ENCODE results near the gene FITM1.

FITM1 gene

DNA sequence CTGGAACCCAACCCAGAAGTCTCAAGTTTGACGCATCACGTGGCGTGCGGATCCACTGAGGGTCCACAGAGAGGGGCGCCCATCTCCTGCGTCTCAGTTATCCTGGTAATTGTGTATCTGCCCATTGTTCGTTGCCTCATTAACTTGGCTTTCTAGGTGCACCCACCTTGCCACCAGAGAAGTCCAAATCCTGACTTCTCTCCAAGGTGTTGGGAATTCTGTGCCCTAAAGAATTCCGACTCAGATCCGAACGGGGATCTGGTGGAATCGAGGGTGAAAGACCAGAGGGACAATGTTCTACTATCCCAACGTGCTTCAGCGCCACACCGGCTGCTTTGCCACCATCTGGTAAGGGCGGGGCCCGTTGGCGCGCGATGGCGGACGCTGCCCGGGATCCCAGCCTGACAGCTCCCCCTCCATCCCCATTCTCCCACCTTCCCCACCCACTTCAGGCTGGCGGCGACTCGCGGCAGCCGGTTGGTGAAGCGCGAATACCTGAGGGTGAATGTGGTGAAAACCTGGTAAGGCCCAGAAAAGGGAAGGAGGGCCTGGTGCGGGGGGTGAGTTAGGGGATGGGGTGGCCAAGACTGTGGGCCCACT, 41.9 kb downstream of the FITM1 start:
- TF ChIP-seq, protein P1, sequence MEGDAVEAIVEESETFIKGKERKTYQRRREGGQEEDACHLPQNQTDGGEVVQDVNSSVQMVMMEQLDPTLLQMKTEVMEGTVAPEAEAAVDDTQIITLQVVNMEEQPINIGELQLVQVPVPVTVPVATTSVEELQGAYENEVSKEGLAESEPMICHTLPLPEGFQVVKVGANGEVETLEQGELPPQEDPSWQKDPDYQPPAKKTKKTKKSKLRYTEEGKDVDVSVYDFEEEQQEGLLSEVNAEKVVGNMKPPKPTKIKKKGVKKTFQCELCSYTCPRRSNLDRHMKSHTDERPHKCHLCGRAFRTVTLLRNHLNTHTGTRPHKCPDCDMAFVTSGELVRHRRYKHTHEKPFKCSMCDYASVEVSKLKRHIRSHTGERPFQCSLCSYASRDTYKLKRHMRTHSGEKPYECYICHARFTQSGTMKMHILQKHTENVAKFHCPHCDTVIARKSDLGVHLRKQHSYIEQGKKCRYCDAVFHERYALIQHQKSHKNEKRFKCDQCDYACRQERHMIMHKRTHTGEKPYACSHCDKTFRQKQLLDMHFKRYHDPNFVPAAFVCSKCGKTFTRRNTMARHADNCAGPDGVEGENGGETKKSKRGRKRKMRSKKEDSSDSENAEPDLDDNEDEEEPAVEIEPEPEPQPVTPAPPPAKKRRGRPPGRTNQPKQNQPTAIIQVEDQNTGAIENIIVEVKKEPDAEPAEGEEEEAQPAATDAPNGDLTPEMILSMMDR (IDR thresholded peaks at IDR 0.05; ENCODE audit: extremely low read depth, missing control alignments): no peak
- no peak for DNase-seq (ENCODE audit: low spot score)

DNA sequence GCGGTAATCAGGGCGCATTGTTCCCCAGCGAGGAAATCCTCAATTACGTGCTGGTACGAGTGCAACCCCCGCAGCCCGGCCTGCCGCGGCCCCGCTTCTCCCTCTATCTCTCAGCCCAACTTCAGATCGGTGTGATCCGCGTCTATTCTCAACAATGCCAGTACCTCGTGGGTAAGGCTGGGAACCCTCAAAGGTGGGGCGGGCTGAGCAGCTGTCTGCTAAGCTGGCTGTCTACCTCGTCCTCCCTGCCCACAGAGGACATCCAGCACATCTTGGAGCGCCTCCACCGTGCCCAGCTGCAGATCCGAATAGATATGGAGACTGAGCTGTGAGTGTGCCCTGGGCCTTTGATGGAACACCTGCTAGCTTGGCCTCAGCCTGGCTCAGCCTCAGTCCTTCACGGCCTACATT, 42.4 kb downstream of the FITM1 start:
- DNase-seq (ENCODE audit: low spot score): no peak

DNA sequence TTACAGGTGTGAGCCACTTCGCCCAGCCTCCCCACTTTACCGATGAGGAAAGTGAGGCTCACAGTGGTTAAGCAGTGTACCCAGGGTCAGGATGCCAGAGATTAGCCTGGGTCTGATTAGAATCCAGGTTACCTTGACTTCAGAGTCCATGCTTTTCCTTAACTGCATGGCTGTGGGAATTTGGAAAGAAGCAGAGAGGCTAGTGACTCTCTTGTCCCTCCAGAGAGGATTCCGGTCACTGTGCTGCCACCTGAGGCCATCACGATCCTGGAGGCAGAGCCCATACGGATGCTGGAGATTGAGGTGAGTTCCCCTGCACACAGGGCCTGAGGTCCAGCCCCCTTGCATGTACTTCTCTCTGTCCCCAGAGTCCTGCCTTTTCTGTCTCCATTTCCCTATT, 46.1 kb downstream of the FITM1 start:
- TF ChIP-seq, protein P1 (IDR thresholded peaks at IDR 0.05; ENCODE audit: extremely low read depth, missing control alignments): no peak
- no peak for DNase-seq (ENCODE audit: low spot score)

More for the DNA sequence above, 42.4 kb downstream of the FITM1 start:
- TF ChIP-seq, protein P1 (IDR thresholded peaks at IDR 0.05; ENCODE audit: extremely low read depth, missing control alignments): no peak

DNA sequence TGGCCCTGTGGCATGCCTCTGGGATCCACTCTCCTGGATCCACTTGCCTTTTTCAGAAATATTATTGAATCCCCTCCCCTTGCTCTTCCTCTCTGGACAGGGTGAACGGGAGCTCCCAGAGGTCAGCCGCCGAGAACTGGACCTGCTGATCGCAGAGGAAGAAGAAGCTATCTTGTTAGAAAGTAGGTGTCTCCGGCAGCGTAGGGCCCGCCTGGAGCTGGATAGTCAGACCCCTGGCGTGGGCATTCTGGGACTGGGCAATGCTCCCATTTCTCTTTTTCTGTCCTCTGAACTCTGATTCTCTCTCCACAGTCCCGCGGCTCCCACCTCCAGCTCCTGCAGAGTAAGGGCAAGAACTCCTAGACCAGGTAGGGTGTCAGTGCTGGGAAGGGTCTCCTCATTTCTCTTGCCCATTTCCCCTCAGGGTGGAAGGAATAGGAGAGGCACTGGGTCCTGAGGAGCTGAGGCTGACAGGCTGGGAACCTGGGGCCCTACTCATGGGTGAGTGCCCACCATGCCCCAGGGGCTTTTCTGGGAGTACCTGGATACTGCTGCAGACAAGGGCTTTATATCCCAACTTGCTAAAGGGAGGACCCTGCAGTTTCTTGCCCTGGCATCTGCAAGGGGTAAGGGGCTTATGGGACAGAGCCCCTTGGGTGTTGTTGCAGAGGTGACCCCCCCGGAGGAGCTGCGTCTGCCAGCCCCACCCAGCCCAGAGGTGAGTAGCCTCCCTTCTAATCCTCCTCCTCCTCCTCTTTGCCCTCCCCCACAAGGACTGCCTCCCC, 46.8 kb downstream of the FITM1 start:
- TF ChIP-seq, protein P1 (IDR thresholded peaks at IDR 0.05; ENCODE audit: extremely low read depth, missing control alignments): no peak
- DNase-seq (ENCODE audit: low spot score): no peak

DNA sequence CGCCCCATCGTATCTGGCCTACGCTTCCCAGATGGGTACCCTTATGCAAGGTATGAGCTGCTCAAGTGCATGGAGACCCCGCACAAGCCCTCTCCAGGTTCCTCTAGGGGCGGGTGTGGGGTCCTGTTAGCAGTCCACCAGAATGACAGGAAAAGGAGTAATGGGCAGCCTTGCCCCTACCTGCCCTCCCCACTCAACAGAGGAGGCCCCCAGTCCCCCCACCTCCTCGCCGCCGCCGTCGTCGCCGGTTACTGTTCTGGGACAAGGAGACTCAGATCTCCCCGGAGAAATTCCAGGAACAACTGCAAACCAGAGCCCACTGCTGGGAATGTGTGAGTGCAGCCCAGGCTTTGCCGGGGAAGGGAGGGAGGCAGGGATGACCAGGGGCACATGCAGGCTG, 47.4 kb downstream of the FITM1 start:
- no peak for DNase-seq (ENCODE audit: low spot score)
- TF ChIP-seq, protein P1 (IDR thresholded peaks at IDR 0.05; ENCODE audit: extremely low read depth, missing control alignments): no peak

DNA sequence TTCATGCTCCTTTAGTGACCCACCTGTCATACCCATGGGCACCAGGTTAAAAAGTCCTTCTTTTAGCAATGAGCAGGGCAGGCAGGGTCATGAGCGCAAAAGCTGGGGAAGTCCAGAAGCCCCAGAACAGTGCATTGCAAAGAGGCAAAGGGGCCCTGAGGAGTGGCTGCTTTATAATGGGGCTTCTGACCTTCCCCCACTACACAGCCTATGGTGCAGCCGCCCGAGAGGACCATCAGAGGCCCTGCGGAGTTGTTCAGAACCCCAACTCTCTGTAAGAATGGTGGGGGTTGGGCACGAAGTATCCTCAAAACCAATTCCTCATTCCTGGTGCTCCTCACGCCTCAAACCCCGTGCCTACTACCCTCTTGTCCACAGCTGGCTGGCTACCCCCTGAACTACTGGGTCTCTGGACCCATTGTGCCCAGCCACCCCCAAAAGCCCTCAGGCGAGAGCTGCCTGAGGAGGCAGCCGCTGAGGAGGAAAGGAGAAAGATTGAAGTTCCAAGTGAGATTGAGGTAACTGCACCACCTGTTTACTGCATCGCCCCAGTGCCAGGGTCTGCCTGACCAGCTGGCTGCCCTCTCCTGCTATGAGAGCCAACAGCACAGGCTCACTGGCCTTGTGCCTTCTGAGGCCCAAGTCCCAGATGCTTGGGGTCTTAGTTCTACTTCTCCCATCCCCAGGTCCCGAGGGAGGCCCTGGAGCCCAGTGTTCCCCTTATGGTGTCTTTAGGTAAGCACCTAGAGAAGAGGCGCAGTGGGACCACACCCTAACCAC, 48.1 kb downstream of the FITM1 start:
- TF ChIP-seq, protein P1 (IDR thresholded peaks at IDR 0.05; ENCODE audit: extremely low read depth, missing control alignments): no peak

More for the DNA sequence above, 48.1 kb downstream of the FITM1 start:
- DNase-seq (ENCODE audit: low spot score): no peak
